Measurements from ENCODE around the gene MAPKAP1.
"Not testable (repeated sequence)": the region's sequence is repeated elsewhere in the genome, so short reads cannot be mapped to it uniquely, and the experiment has no call there.

Gene MAPKAP1

GRCh38 chr9:125407432-125407973 lies 299.5 kb downstream of the MAPKAP1 start:
- FAIRE-seq: no peak

- FAIRE-seq: no peak
These were observed 300.3 kb downstream of the MAPKAP1 start for GRCh38 chr9:125406810-125407087.

- FAIRE-seq: no peak
These were observed 300.8 kb downstream of the MAPKAP1 start for GRCh38 chr9:125405938-125406809.

- FAIRE-seq: no peak
These were observed 302.3 kb downstream of the MAPKAP1 start for GRCh38 chr9:125404733-125405132.

GRCh38 chr9:125400725-125401716 lies 306.0 kb downstream of the MAPKAP1 start:
- no peak for FAIRE-seq

GRCh38 chr9:125400232-125400631 lies 306.8 kb downstream of the MAPKAP1 start:
- FAIRE-seq: not testable (repeated sequence)

- no peak for FAIRE-seq
These were observed 307.3 kb downstream of the MAPKAP1 start for GRCh38 chr9:125399666-125400065.

GRCh38 chr9:125399165-125399564 lies 307.8 kb downstream of the MAPKAP1 start:
- no peak for FAIRE-seq

GRCh38 chr9:125398243-125398642 lies 308.8 kb downstream of the MAPKAP1 start:
- peak; percentile 47 for FAIRE-seq

- FAIRE-seq: no peak
These were observed 309.3 kb downstream of the MAPKAP1 start for GRCh38 chr9:125397736-125398135.

GRCh38 chr9:125396799-125397198 lies 310.2 kb downstream of the MAPKAP1 start:
- no peak for FAIRE-seq

- no peak for FAIRE-seq
These were observed 313.6 kb downstream of the MAPKAP1 start for GRCh38 chr9:125393426-125393825.

- FAIRE-seq: no peak
These were observed 315.3 kb downstream of the MAPKAP1 start for GRCh38 chr9:125391704-125392103.

GRCh38 chr9:125388978-125389377 lies 318.0 kb downstream of the MAPKAP1 start:
- FAIRE-seq: no peak

- no peak for FAIRE-seq
These were observed 319.0 kb downstream of the MAPKAP1 start for GRCh38 chr9:125387861-125388524.
